Testis (tissue), 3 donors: ENCODE results near the gene ALPL. TPM values are rescaled to one million over a fixed set of nuclear protein-coding genes. Genes with fewer than 3 reads are reported as not detected.
A peak's percentile ranks its signal among the peaks of the same experiment; 100 is the strongest.

Experiments
- DNase-seq: peaks from one replicate; pipeline ENCODE4 v3.0.0-alpha.2; 2019
- H3K27ac ChIP-seq, 2 donors: fragments of 200-600 bp; sonication (generic); one replicate each; pipeline ENCODE4 v1.5.1; 2019
- H3K27me3 ChIP-seq: fragments of 200-600 bp; sonication (generic); one replicate; pipeline ENCODE4 v1.5.1; 2019
- H3K36me3 ChIP-seq: fragments of 200-600 bp; sonication (generic); one replicate; pipeline ENCODE4 v1.5.1; 2017; ENCODE audit warnings: low read depth; ENCODE audit errors: missing control alignments
- H3K4me1 ChIP-seq: fragments of 200-600 bp; sonication (generic); one replicate; pipeline ENCODE4 v1.5.1; 2019
- H3K4me3 ChIP-seq, 2 donors: fragments of 200-600 bp; sonication (generic); one replicate each; pipeline ENCODE4 v1.5.1; 2017 to 2019
- H3K9me3 ChIP-seq: fragments of 200-600 bp; sonication (generic); one replicate; pipeline ENCODE4 v1.5.1; 2017
- CTCF ChIP-seq, 3 experiments: fragments of 450-650 bp in 2 of 3; fragments of 200-600 bp in 1 of 3; sonication (generic) in 1 of 3; IDR thresholded peaks; one replicate each; pipeline ENCODE4 v1.5.1; 2016 to 2019; ENCODE audit warnings: antibody characterized with exemption in 3 of 3, mild to moderate bottlenecking in 2 of 3, moderate library complexity in 1 of 3
- POLR2A ChIP-seq: fragments of 450-650 bp; IDR thresholded peaks from one replicate; pipeline ENCODE4 v1.6.1; 2017; ENCODE audit warnings: antibody characterized with exemption, mild to moderate bottlenecking, moderate library complexity
- WGBS, 2 donors: methylation state at CpG; one replicate each; pipeline ENCODE4 v1.1.5; 2018; 5-methylcytosine and 5-hydroxymethylcytosine counted together
- intact Hi-C: fragments of 100-400 bp; cut with DNase I; formaldehyde crosslinking; loops from one replicate; pipeline ENCODE4 v1.15.1; 2023; ENCODE audit warnings: low total_unique reads
- polyA plus RNA-seq: library from polyadenylated mRNA; stranded (reverse); fragments of 350-450 nt; fragmentation: Illumina TruSeq; extraction: RNeasy Lipid Tissue Mini Kit (QIAGEN cat#74804); gene quantifications from one replicate; pipeline ENCODE4 v1.2.3, GENCODE V29; 2014; ENCODE audit warnings: low read depth, low replicate concordance; ENCODE audit not compliant: insufficient read depth
- total RNA-seq, 2 donors: library from RNA; depleted of rRNA; stranded (reverse); fragments of >200 nt; gene quantifications; one replicate each; pipeline ENCODE4 v1.2.3, GENCODE V29; 2016

The ALPL gene
- total and polyA plus RNA-seq, 3 donors from 2014 or later, result 11.8 to 22.2 (median 15.7) TPM

GRCh38 chr1:21605964-21606705 is 96.9 kb downstream of the ALPL start:
- Histone ChIP-seq H3K4me1 (no peaks in the 10 kb centered on the region), H3K9me3 (no peaks in the 10 kb centered on the region), H3K4me3 (no peak overlapping the region), H3K36me3 (no peaks in the 10 kb centered on the region), H3K27ac (no peak overlapping the region), H3K27me3 (no peaks in the 10 kb centered on the region)
- intact Hi-C loops, result no loop called here
- TF ChIP-seq POLR2A, result no peak
- no peak for TF ChIP-seq CTCF (IDR thresholded peaks at IDR 0.05)
- WGBS, 2 donors, result 90% methylated on average over 6 to 14 of the region's 15 CpGs
- DNase-seq, result no peak

- intact Hi-C loops, result no loop called here
- Histone ChIP-seq H3K4me3 (peak overlapping the region in 1 of 2 donors; percentile 1), H3K4me1 (no peaks in the 10 kb centered on the region), H3K36me3 (no peaks in the 10 kb centered on the region), H3K9me3 (no peaks in the 10 kb centered on the region), H3K27ac (no peak overlapping the region), H3K27me3 (no peaks in the 10 kb centered on the region)
- 35 to 45% methylated on average over 27 to 37 of the region's 37 CpGs for WGBS, 2 donors
- peak; percentile 83 for DNase-seq
- TF ChIP-seq CTCF (IDR thresholded peaks at IDR 0.05), result no peak
- no peak for TF ChIP-seq POLR2A
Observed at GRCh38 chr1:21607549-21608529, 98.6 kb downstream of the ALPL start.

GRCh38 chr1:21608798-21609197 is 99.6 kb downstream of the ALPL start:
- Histone ChIP-seq H3K9me3 (no peaks in the 10 kb centered on the region), H3K4me1 (no peaks in the 10 kb centered on the region), H3K4me3 (no peak overlapping the region), H3K36me3 (no peaks in the 10 kb centered on the region), H3K27me3 (no peaks in the 10 kb centered on the region), H3K27ac (no peak overlapping the region)
- WGBS, 2 donors, result 53 to 70% methylated on average over 4 of the region's 4 CpGs
- TF ChIP-seq POLR2A (no peak), CTCF (IDR thresholded peaks at IDR 0.05) (no peak)
- no peak for DNase-seq
- intact Hi-C loops, result no loop called here

- Histone ChIP-seq H3K9me3 (no peaks in the 10 kb centered on the region), H3K27me3 (no peaks in the 10 kb centered on the region), H3K36me3 (no peaks in the 10 kb centered on the region), H3K4me3 (no peak overlapping the region), H3K4me1 (no peaks in the 10 kb centered on the region), H3K27ac (no peak overlapping the region)
- DNase-seq, result no peak
- intact Hi-C loops, result no loop called here
- TF ChIP-seq POLR2A, result no peak
- TF ChIP-seq CTCF (IDR thresholded peaks at IDR 0.05), result no peak
- 92% methylated on average over 8 to 16 of the region's 16 CpGs for WGBS, 2 donors
Observed at GRCh38 chr1:21610027-21610426, 100.8 kb downstream of the ALPL start.
